UCSD-AML1 (cell line): ENCODE data around the gene RGL4.

ENCODE experiments used
- DNase-seq: peaks from one replicate; lab custom pipeline; 2025; ENCODE audit not compliant: unreplicated experiment; lab: John Stamatoyannopoulos, UW

RGL4 gene

DNA sequence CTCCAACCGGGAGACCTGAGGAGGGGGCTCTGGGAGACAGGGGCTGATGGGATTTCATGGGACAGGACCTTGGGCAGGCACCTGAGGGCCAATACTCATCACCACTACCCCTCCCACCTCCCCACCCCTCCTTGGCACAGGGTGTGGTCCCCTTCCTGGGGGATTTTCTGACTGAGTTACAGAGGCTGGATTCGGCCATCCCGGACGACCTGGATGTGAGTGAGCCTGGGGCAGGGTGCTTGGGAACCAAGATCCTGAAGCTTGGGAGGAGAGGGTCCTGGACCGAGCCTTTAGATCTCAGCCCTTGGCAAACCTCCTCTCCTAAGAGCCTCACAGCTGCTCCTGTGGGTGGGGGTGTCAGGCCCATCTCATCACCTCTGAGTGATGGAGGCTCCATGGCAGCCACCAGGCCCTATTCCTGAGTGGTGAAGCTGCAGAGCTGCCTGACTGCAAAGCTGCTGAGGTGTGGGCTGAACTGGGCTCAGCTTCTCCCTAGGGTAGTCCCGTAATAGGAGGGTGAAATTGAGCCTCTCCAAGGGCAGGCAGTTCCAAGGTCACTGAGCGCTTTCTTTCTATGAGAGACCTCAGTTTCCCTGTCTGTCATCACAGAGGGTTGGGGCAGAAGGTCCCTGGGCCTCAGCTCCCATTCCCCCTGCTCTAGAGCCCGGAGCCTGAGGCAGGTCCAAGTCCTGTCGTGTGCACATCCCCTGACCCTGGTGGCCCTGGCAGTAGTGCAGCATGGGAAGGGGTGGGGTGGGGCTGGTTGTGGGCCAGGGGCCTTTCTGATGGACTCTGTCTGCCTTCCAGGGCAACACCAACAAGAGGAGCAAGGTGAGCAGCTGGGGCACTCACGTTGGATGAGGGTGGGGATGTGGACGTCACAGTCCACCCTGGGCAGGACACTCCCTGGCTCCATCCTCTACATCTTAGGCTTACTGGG is 6.5 kb downstream of the RGL4 start:
- no peak for DNase-seq

DNA sequence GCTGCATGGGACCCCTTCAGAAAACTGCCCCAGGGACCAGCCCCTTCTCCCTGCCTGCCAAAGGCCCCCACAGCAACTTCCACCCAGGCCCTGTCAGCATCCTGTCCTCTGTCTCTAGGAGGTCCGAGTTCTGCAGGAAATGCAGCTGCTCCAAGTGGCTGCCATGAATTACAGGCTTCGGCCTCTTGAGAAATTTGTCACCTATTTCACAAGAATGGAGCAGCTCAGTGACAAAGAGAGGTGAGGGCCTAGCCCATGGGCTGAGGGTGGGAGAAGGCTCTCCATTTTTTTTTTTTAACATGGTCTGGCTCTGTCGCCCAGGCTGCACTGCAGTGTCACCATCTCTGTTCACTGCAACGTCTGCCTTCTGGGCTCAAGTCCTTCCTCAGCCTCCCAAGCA is 7.3 kb downstream of the RGL4 start:
- no peak for DNase-seq

DNA sequence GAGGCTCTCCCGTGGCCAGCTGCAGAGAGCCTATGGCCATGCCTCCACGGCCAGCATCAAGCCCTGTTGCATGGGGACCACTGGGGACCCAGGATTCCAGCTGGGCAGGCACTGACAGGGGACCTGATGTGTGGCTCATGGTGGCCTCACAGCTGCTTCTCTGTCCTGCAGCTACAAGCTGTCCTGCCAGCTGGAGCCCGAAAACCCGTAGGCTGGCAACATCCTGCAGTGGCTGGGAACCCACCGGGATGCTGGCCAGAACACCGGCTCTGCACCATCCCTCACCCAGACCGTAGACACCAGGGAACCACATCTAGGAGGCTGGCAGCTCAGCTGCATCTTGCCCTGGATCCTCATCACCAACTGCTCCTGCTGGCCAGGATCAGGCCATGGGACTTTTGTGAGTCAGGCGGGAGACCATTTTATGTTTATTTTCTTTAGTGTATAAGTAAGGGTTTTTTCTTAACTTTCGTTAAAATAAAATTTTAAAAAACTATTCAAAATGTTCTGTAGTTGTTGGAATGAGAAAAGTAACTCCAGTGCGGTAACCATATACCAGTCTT is 7.9 kb downstream of the RGL4 start:
- no peak for DNase-seq

DNA sequence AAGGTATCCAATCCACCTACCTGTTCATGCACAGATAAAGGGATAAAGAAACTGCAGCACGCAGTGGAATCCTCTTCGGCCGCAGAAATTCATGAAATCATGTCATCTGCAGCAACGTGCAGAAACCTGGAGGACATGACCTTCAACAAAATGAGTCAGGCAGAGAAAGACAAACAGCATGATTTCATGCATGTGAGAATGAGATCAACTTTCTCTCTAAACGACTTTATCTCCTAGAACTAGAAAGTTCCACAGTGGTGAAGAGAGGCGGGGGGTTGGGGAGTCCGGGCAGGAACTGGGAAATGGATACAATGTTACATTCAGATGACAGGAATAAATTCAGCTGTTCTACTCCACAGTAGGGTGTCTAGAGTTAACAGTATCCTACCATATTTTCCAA is 9.9 kb downstream of the RGL4 start:
- no peak for DNase-seq

DNA sequence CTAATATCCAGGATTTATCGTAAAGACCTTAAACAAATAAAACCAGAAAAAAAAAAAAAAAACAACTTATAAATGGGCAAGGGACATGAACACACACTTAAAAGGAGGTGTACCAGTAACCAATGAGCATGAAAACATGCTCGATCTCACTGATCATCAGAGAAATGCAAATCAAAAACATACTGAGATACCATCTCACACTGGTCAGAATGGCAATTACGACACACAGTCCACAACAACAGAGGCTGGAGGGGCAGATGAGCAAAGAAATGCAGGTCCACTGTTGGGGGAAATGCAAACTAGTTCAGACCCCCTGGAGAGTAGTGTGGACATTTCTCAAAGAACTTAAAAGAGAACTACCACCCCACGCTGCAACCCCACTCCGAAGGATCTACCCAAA is 13.2 kb downstream of the RGL4 start:
- DNase-seq, result no peak

DNA sequence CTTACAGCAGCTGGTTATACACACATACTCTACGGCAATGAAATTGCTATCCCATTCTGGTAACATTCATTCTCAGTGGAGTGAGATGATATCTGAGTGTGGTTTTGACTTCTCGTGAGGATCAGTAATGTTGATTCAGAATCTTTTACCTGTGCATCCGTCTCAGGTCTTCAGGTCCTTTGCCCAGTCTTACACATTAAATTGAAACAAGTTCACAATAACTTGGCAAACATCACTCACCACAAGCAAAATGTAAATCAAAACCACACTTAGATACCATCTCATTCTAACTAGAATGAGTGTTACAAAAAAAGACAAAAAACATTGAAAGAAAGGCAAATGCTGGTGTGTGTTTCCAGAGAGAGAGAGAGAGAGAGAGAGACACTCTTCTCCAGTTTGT is 14.0 kb downstream of the RGL4 start:
- no peak for DNase-seq

DNA sequence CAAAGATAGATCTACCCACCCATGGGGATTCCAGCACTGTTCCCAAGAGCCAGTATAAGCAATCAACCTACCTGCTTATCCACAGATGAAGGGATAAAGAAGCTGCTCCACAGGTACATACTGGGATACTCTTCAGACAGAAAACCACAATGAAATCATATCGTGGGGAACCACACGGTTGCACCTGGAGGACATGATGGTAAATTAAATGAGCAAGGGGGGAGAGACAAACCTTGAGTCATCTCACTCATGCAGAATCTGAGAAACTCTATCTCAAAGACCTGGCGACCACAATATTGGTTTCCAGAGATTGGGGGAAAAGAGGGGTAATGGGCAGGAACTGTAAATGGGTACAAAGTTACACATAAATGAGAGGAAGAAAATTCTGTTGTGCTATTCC is 14.5 kb downstream of the RGL4 start:
- no peak for DNase-seq

DNA sequence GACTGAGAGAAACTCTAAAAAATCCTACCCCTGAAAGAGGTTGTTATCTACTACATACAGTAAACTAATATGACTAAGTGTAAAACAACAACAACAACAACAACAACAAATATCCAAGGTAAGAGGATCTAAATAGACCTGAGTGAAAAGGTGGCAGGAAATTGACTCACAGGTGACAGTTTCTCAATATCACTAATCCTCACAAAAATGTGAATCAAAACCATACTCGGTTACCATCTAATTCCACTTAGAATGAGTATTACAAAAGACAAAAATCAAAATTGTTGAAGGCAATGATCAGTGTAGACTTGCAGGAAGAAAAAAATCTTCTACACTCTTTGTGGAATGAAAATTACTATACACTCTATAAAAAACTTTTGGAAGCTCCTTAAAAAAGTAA is 17.5 kb downstream of the RGL4 start:
- DNase-seq, result no peak

DNA sequence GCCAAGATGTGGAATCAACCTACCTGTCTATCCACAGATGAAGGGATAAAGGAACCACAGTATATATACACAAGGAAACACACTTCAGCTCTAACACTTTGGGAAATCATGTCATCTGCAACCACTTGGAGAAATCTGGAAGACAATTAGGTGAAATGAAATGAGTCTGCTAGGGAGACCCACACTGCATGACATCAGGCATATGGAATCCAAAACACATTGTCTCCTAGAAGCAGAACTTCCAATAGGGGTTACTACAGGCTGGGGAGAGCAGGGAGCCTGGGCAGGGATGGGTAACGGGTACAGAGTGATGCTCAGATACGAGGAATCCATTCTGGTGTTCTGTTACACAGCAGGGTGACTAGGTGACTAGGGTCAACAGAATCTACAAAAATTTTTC is 18.3 kb downstream of the RGL4 start:
- DNase-seq, result no peak

DNA sequence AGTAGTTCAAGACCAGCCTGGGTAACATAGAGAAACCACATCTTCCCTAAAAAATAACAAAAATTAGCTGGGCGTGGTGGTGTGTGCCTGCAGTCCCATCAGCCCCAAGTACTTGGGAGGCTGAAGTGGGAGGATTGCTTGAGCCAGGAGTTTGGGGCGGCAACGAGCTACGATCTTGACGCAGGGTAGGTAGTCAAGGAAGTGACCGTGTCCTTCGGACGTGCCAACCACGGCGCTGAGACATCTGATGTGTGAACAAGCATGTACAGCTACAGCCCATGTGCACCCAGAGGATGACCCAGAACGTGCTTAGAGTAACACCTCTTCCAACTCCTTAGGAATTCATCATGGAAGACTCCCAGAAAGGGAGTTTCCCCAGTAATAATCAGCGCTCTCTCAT is 21.4 kb downstream of the RGL4 start:
- DNase-seq, result no peak

DNA sequence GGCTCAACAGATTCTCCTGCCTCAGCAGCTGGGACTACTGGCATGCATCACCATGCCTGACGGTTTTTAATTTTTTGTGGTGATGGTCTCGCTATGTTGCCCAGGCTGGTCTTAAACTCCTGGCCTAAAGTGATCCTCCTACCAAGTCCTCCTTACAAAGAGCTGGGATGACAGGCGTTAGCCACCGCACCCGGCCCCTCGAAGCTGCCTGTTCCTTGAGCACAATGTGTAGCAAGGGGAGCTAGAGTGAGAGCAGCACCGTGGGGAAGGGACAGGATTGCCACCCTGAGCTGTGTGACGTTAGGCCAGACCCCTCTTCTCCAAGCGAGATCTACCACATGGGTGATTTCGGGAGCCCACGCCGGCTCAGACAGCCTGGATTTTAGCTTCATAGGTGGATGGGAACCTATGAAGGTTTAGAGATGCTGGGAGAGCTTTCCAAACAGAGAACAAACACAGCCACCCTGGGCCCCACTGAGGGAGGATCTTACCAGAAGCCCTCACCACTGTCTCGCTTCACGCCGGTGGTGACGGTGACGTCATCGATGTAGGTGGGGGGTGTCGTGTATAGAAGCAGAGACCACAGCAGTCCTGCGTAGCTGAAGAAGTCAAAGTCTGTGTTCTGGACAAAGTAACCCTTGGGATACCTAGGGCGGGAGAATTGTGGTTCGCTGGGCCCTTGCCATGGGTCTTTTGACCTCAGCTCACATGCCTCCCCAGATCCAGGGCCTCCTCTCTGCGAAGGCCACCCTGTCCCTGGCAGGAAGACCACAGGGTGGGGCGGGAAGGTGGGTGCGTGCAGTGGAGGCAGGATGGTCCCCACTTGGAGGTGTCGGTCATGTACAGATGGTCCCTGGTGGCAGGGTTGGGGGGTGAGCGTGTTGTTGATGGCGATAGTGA is 23.1 kb downstream of the RGL4 start:
- no peak for DNase-seq

DNA sequence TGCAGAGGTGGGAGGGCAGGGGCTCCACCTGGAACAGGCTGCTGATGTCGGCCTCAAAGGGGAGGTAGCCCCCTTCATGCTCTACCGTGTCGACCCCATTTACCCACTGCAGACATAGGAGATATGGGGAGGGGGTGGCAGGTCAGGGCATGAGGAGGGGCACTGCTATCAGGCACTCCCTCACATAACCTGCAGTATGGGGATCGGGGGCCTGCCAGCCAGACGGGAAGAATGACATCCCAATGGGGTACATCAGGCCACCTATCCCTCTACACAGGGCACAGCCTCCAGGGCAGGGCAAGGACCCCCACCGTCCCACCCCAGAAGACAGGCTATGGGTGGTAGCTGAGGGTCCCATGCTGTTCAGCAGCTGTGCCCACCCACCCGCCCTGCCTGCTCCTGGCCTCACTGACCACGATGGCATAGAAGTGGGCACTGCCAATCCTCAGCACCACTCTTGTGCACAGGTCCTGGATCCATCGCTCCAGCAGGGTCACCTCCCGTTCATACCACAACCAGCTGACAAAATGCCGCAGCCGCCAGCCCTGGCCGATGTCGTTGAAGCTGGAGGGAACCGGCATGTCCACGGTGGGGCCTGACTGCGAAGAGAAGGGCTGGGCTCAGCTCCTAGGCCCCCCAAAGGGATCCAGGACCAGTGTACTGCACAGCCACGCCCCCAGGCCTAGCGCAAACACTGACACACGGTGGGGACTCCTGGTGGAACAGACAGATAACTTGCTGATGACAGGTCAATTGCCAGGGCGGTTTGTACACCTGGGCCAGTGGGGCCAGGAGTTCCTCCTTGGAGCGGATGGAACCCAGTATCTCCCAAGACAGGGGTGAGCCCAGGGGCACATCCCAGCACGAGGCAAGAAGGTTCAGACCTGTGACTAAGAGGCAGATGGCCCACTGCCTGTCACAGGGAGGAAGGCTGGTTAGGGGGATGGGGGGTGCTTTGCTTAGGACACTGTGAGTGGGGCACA is 24.1 kb downstream of the RGL4 start:
- DNase-seq, result no peak

DNA sequence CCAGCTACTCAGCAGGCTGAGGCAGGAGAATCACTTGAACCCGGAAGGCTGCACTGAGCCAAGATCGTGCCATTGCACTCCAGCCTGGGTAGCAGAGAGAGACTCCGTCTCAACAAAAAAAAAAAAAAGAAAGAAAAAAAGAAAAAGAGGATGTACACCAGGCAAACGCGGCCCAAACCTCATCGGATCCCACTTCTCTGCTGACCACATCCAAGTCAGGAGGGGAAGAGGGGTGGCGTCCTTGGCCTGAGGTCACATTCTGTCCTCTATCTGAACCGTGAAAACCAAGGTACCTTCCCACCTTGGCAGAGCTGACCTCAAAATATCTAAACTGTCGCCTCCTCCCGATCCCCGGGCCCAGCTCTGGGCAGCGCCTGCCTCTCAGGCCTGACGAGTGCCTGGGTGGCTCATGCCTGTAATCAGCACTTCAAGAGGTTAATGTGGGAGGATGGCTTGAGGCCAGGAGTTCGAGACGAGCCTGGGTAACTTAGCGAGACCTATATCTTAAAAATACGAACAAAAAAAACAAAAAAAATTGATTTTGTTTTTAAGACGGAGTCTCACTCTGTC is 25.1 kb downstream of the RGL4 start:
- no peak for DNase-seq

DNA sequence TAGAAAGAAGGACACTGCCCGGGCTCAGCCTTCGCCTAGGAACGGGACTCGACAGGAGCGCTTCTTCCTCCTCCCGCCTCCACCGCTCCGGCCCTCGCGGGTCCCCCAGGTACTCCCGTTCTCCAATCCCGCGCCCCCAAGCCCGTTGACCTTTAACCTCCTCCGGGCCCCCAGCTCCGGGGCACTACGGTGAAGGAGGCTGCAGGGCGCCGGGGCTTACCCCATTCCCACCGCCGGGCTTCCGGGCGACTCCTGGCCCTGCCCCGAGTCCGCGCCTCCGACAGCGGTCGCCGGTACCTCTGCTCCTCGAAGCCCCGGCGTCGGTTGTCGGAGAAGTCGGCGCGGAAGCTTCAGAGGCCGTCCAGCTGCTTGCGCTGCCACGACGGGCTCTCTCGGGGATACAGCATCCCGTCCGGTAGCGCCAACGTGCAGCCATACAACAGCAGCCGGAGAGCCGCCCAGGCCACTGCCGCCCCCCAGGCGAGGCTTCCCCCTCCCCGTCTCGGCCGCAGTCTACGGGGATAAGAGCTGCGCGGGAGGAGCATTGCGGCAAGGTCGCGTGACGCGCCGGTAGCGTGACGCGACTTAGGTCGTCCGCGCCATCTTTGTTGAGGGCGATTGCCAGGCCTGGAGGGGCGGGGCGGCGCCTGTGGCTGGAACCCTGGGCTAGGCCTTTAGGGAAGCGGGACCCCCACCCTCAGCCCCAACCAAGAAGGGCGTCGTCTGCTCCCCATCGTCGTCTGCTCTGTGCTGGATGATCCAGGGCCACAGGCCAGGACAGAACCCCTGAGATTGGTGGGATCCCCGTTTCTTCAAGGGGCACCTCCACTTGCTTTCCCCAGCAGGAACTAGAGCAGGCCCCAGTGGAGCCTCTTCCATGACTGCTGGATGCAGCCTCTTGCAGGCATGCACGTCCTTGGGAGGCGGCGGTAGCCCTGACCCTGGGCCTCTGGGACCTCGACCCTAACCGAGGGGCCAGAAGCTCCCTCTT is 26.3 kb downstream of the RGL4 start:
- peak; percentile 86 for DNase-seq

DNA sequence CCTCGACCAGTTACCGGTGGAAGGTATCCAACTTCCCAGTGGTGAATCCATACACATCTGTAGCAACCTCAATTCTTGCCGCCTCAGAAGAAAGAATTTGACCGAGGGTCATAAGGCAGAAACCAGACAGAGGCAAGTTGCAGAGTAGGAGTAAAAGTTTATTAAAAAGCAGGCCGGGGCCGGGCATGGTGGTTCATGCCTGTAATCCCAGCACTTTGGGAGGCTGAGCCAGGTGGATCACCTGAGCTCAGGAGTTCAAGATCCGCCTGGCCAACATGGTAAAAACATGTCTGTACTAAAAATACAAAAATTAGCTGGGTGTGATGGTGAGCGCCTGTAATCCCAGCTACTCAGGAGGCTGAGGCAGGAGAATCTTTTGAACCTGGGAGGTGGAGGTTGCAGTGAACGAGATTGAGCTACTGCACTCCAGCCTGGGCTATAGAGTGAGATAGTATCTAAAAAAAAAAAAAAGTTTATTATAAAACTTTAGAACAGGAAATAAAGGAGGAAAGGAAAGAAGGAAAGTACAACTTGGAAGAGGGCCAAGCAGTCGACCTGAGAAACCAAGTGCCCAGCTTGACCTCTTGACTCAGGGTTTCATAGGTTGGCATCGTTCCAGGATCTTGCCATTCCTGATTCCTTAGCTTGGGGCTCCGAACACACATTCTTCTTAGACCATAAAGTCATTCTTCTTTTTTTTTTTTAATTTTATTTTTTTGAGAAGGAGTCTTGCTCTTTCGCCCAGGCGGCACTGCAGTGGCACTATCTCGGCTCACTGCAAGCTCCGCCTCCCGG is 27.8 kb downstream of the RGL4 start:
- no peak for DNase-seq

DNA sequence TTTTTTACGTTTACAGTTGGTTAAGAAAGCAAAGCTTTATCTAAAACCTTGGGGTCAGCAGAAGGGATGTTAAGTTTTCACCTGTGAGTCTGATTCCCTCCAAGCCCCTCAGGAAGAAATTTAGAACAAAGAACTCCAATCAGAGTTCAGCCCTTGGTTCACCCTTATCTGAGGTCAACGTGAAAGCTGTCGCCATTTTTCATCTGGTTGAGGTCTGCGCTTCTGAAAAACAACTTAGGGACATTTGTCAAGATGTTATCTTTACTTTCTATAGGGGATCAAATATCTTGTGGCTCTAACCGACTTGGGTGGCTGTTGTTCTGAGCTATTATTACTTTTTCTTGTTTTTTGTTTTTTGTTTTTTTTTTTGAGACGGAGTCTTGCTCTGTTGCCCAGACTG is 30.0 kb downstream of the RGL4 start:
- no peak for DNase-seq

DNA sequence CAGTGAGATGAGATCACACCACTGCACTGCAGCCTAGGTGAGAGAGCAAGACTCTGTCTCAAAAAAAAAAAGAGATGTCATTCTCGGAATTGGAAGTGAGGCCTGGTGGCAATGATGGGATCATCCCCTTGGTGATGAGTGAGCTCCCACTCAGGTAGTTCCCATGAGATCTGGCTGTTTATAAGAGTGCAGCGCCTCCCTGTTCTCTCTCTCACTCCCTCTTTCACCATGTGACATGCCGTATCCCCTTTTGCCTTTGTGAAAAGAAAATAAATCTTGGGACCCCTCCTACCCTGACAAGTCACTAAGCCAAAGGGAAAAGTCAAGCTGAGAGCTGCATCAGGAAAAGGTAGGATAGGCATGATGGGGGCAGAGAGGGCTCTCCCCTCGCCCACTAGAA is 31.3 kb downstream of the RGL4 start:
- no peak for DNase-seq

DNA sequence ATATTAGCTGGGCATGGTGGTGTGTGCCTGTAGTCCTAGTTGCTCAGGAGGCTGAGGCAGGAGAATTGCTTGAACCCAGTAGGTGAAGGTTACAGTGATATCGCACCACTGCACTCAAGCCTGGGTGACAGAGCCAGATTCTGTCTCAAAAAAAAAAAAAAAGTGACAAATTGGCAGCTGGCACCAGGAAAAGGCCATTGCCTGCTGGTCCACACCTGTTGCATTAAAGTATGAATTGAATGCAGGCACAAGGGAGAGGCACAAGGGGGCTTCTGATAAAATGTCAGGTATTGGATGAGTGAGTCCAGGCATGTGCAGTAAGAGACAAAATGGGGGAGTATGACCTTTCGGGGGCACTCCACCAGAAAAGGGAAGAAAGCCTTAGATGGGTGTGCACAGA is 31.9 kb downstream of the RGL4 start:
- DNase-seq, result no peak
